Uterus (tissue), 4 donors: ENCODE results near the gene ZFR. TPM values are rescaled to one million over a fixed set of nuclear protein-coding genes. Genes with fewer than 3 reads are reported as not detected.

Source experiments
- DNase-seq, 2 donors: peaks; one replicate each; pipeline ENCODE4 v3.0.0-alpha.2; 2019 to 2020
- H3K27ac ChIP-seq, 2 donors: fragments of 200-600 bp; sonication (generic); 1 replicate in 1 of 2; 2 replicates in 1 of 2; pipeline ENCODE4 v1.5.1; 2016 to 2018
- H3K27me3 ChIP-seq, 2 donors: fragments of 200-600 bp; sonication (generic); one replicate each; pipeline ENCODE4 v1.5.1; 2018 to 2019; ENCODE audit warnings: control low read depth in 1 of 2
- H3K36me3 ChIP-seq, 2 donors: fragments of 200-600 bp; sonication (generic); one replicate each; pipeline ENCODE4 v1.5.1; 2019; ENCODE audit warnings: control low read depth in 1 of 2
- H3K4me1 ChIP-seq, 2 donors: fragments of 200-600 bp; sonication (generic); one replicate each; pipeline ENCODE4 v1.5.1; 2018 to 2019; ENCODE audit warnings: control low read depth in 1 of 2
- H3K4me3 ChIP-seq, 2 donors: fragments of 200-600 bp; sonication (generic); 1 replicate in 1 of 2; 2 replicates in 1 of 2; pipeline ENCODE4 v1.5.1; 2018 to 2019; ENCODE audit warnings: mild to moderate bottlenecking in 1 of 2
- H3K9me3 ChIP-seq, 2 donors: fragments of 200-600 bp; sonication (generic); one replicate each; pipeline ENCODE4 v1.5.1; 2019; ENCODE audit warnings: control low read depth in 1 of 2
- POLR2A ChIP-seq, 2 donors: fragments of 450-650 bp; IDR thresholded peaks; one replicate each; pipeline ENCODE4 v1.6.1; 2016; ENCODE audit warnings: antibody characterized with exemption in 2 of 2, mild to moderate bottlenecking in 1 of 2, moderate library complexity in 1 of 2
- intact Hi-C: fragments of 100-400 bp; cut with DNase I; formaldehyde crosslinking; loops from one replicate; pipeline ENCODE4 v1.15.1; 2023; ENCODE audit warnings: low total_unique reads
- total RNA-seq, 4 donors: library from RNA; depleted of rRNA in 3 of 4; stranded (reverse); fragments of >200 nt in 3 of 4; gene quantifications; one replicate each; pipeline versions ENCODE4 v1.1.0 to v1.2.4, GENCODE V29; 2014 to 2023
- TF ChIP-seq, protein P1 (sequence below), 4 experiments: fragments of 200-600 bp in 2 of 4; fragments of 450-650 bp in 2 of 4; sonication (generic) in 2 of 4; IDR thresholded peaks; one replicate each; pipeline ENCODE4 v1.5.1; 2016 to 2019; ENCODE audit warnings: antibody characterized with exemption in 4 of 4, mild to moderate bottlenecking in 2 of 4, moderate library complexity in 1 of 4
- donor health status: DM: yes; HTN: yes; CAD: no.

The ZFR gene
- total RNA-seq, 4 donors from 2014 or later, result 54.1 to 108 (median 72.5) TPM

GRCh38 chr5:32332966-32333365 is 111.6 kb downstream of the ZFR start:
- intact Hi-C loops, result no loop called here
- Histone ChIP-seq H3K36me3 (no peaks in the 10 kb centered on the region), H3K27ac (no peak overlapping the region), H3K4me3 (no peak overlapping the region), H3K4me1 (no peaks in the 10 kb centered on the region), H3K9me3 (no peaks in the 10 kb centered on the region), H3K27me3 (no peaks in the 10 kb centered on the region)
- TF ChIP-seq, protein P1, sequence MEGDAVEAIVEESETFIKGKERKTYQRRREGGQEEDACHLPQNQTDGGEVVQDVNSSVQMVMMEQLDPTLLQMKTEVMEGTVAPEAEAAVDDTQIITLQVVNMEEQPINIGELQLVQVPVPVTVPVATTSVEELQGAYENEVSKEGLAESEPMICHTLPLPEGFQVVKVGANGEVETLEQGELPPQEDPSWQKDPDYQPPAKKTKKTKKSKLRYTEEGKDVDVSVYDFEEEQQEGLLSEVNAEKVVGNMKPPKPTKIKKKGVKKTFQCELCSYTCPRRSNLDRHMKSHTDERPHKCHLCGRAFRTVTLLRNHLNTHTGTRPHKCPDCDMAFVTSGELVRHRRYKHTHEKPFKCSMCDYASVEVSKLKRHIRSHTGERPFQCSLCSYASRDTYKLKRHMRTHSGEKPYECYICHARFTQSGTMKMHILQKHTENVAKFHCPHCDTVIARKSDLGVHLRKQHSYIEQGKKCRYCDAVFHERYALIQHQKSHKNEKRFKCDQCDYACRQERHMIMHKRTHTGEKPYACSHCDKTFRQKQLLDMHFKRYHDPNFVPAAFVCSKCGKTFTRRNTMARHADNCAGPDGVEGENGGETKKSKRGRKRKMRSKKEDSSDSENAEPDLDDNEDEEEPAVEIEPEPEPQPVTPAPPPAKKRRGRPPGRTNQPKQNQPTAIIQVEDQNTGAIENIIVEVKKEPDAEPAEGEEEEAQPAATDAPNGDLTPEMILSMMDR (IDR thresholded peaks at IDR 0.05), result no peak
- no peak for TF ChIP-seq POLR2A (IDR thresholded peaks at IDR 0.05)
- DNase-seq, result no peak

DNA sequence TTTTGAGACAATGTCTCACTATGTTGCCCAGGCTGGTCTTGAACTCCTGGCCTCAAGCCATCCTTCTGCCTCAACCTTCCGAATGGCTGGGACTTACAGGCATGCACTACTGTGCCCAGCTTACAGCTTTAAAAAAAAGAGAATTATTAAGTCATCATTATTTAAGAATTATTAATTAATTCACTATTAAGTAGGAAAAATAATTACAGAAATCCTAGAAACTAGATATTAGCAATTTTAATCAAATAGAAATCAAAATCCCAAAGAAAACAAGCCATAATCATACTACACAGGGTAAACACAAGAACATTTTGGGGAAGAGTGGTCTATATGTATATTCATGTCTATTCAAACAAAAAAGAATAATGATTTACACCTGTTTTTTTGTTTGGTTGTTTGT is 112.2 kb downstream of the ZFR start:
- H3K4me1 ChIP-seq, result no peaks in the 10 kb centered on the region
- no peak for TF ChIP-seq POLR2A (IDR thresholded peaks at IDR 0.05)
- TF ChIP-seq, protein P1 (IDR thresholded peaks at IDR 0.05), result no peak
- intact Hi-C loops, result no loop called here
- no peak for DNase-seq
- no peak overlapping the region for H3K27ac ChIP-seq
- H3K9me3 ChIP-seq, result no peaks in the 10 kb centered on the region
- no peaks in the 10 kb centered on the region for H3K27me3 ChIP-seq
- no peaks in the 10 kb centered on the region for H3K36me3 ChIP-seq
- H3K4me3 ChIP-seq, result no peak overlapping the region

- H3K27ac ChIP-seq, result no peak overlapping the region
- intact Hi-C loops, result no loop called here
- no peaks in the 10 kb centered on the region for H3K36me3 ChIP-seq
- no peak for DNase-seq
- H3K9me3 ChIP-seq, result no peaks in the 10 kb centered on the region
- no peak overlapping the region for H3K4me3 ChIP-seq
- no peaks in the 10 kb centered on the region for H3K27me3 ChIP-seq
- no peaks in the 10 kb centered on the region for H3K4me1 ChIP-seq
- TF ChIP-seq, protein P1 (IDR thresholded peaks at IDR 0.05), result no peak
- TF ChIP-seq POLR2A (IDR thresholded peaks at IDR 0.05), result no peak
Measured at GRCh38 chr5:32331935-32332274, 112.6 kb downstream of the ZFR start.

DNA sequence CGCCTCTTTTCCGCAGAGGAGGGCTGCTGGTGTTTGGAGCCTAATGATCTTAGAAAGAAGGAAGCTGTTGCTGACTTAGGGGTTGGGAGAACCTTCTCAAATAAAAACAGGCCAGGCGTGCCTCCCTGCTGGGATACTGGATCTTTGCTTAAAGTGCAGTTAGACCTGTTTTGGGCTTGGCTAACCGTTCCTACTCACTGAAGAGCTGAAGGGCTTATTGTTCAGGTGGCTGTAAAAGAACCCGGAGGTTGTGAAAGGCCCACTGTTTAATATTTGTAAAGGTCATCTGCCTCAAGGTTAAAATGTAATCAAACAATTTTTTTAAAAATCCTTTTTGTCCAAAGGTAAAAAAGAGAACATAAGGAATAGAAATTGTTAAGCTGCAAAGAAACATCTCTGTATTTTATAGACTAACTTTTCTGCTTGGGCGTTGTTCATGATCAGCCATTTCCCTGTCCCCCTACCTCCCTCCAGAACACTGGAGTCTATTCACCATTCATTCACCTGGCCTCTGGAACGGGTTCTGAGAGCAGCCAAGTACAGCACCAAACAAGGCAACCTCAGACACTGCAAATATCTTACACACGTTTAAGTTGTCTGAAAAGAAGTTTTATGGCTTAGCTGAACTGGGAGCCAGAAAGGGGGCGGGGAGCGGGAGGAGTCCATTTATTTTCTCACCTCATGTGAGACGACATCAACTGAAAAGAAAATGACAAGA is 113.2 kb downstream of the ZFR start:
- no peaks in the 10 kb centered on the region for H3K9me3 ChIP-seq
- no peak overlapping the region for H3K27ac ChIP-seq
- no peaks in the 10 kb centered on the region for H3K27me3 ChIP-seq
- H3K4me3 ChIP-seq, result no peak overlapping the region
- H3K36me3 ChIP-seq, result no peaks in the 10 kb centered on the region
- TF ChIP-seq POLR2A (IDR thresholded peaks at IDR 0.05), result no peak
- TF ChIP-seq, protein P1 (IDR thresholded peaks at IDR 0.05), result no peak
- intact Hi-C loops, result no loop called here
- no peaks in the 10 kb centered on the region for H3K4me1 ChIP-seq
- no peak for DNase-seq

DNA sequence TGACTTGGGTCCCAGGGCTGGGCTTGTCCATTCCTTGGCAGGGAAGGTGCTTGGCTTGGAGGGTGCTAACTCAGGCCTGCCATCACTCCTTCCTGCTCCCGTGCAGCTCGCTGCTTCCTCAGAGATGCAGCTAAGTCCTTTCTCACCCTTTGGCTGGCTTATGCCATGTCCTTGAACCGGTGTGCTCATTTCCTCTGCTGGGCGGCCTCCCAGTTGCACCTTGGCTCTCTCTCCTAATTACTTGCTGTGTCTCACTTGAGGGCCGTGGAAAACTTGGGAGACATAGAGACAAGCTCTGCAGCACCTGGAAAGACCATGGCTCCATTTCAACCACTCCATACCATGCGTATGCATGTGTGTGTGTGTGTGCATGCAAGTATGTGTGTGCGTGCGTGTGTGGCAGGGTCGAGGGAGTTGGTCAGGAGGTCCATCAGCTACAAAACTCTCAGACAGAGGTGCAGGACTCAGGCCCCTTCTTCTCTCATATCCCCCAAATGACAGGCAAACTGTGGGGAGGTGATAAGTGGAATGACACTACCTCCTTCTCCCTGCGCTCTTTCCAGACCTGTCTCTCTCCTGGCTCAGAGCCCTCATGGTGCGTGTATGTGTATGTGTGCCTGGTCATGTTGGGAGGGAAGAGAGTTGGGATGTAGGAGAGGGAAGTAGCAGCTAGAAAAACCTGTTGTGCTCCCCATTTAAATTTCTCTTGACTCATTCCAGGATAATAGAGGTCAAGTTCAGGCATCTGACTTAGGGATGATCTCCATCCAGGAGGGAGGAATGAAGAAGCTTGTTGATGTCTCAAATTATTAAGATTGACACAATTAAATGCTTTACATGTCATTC is 114.2 kb downstream of the ZFR start:
- H3K27me3 ChIP-seq, result no peaks in the 10 kb centered on the region
- DNase-seq, result no peak
- H3K9me3 ChIP-seq, result no peaks in the 10 kb centered on the region
- intact Hi-C loops, result no loop called here
- no peak overlapping the region for H3K4me3 ChIP-seq
- H3K27ac ChIP-seq, result no peak overlapping the region
- H3K4me1 ChIP-seq, result no peaks in the 10 kb centered on the region
- no peaks in the 10 kb centered on the region for H3K36me3 ChIP-seq
- TF ChIP-seq, protein P1 (IDR thresholded peaks at IDR 0.05), result no peak
- TF ChIP-seq POLR2A (IDR thresholded peaks at IDR 0.05), result no peak
